Gastrocnemius medialis (tissue), 4 donors: ENCODE data around the gene TUBG2. TPM values are rescaled to one million over a fixed set of nuclear protein-coding genes. Genes with fewer than 3 reads are reported as not detected.

ENCODE experiments used
- ATAC-seq, 2 donors: fragments of 150-250 bp; one replicate each; pipeline ENCODE4 v1.9.1; 2016
- DNase-seq, 2 donors: peaks; one replicate each; pipeline ENCODE4 v3.0.0-alpha.2; 2019
- H3K27ac ChIP-seq, 4 donors: fragments of 200-600 bp; sonication (generic); 1 replicate in 1 of 4; 2 replicates in 3 of 4; pipeline ENCODE4 v1.5.1; 2016 to 2018; ENCODE audit warnings: mild to moderate bottlenecking in 2 of 4, moderate library complexity in 1 of 4
- H3K27me3 ChIP-seq, 3 donors: fragments of 200-600 bp; sonication (generic) in 2 of 3; 1 replicate in 1 of 3; 2 replicates in 2 of 3; pipeline versions ENCODE4 v1.5.1 to v1.6.0; 2016 to 2019; ENCODE audit warnings: mild to moderate bottlenecking in 1 of 3, moderate library complexity in 1 of 3
- H3K36me3 ChIP-seq, 2 donors: fragments of 200-600 bp; sonication (generic) in 1 of 2; one replicate each; pipeline ENCODE4 v1.5.1; 2017 to 2018
- H3K4me1 ChIP-seq, 2 donors: fragments of 200-600 bp; sonication (generic) in 1 of 2; one replicate each; pipeline ENCODE4 v1.5.1; 2016 to 2017; ENCODE audit warnings: mild to moderate bottlenecking in 2 of 2
- H3K4me3 ChIP-seq, 4 donors: fragments of 200-600 bp; sonication (generic) in 3 of 4; 1 replicate in 1 of 4; 2 replicates in 3 of 4; pipeline ENCODE4 v1.5.1; 2016 to 2019; ENCODE audit warnings: mild to moderate bottlenecking in 2 of 4
- H3K9me3 ChIP-seq, 3 donors: fragments of 200-600 bp; sonication (generic) in 2 of 3; 1 replicate in 1 of 3; 2 replicates in 2 of 3; pipeline ENCODE4 v1.5.1; 2016 to 2019
- CTCF ChIP-seq, 5 experiments: fragments of 450-650 bp in 3 of 5; fragments of 200-600 bp in 2 of 5; sonication (generic) in 2 of 5; IDR thresholded peaks in 4 of 5; conservative IDR thresholded peaks in 1 of 5; 1 replicate in 4 of 5; 2 replicates in 1 of 5; pipeline ENCODE4 v1.5.1; 2016 to 2019; ENCODE audit warnings: antibody characterized with exemption in 5 of 5, mild to moderate bottlenecking in 3 of 5, moderate library complexity in 3 of 5
- POLR2A ChIP-seq, 2 donors: fragments of 450-650 bp; IDR thresholded peaks; one replicate each; pipeline ENCODE4 v1.6.1; 2017; ENCODE audit warnings: antibody characterized with exemption in 2 of 2, mild to moderate bottlenecking in 2 of 2, moderate library complexity in 2 of 2
- in situ Hi-C, 4 donors: fragments of 200-750 bp; cut with MboI; loops; one replicate each; pipeline versions ENCODE4 v1.15.0 to v1.8.0; 2017; ENCODE audit warnings: low sequenced_read_pairs in 4 of 4
- intact Hi-C: fragments of 100-400 bp; cut with DNase I; formaldehyde crosslinking; loops from one replicate; pipeline ENCODE4 v1.15.1; 2023; ENCODE audit warnings: low total_unique reads
- total RNA-seq, 4 donors: library from RNA; depleted of rRNA; stranded (reverse); fragments of >200 nt; gene quantifications; one replicate each; pipeline versions ENCODE4 v1.1.0 to v1.2.3, GENCODE V29; 2016

Gene TUBG2
- total RNA-seq, 4 donors from 2014 or later = 3.9 to 5.2 (median 4.2) TPM

- Histone ChIP-seq H3K27me3 (no peaks in the 10 kb centered on the region), H3K9me3 (no peaks in the 10 kb centered on the region), H3K4me1 (peaks cover 40 to 49% of the 10 kb centered on the region in 2 donors), H3K4me3 (peak overlapping the region; percentile 76 to 99 (median 97)), H3K27ac (peak overlapping the region; percentile 93 to 100 (median 98)), H3K36me3 (peaks cover 0 to 39% of the 10 kb centered on the region in 2 donors)
- no peak for DNase-seq
- intact Hi-C loops (no loop called here), in situ Hi-C loops (loop anchor here in 1 of 4 donors (10.0 kb wide), 1 partner anchor 59 kb away; no protein-coding TSS in a partner anchor)
- TF ChIP-seq POLR2A (IDR thresholded peaks at IDR 0.05) (peak in 1 of 2 donors; percentile 16), CTCF (IDR thresholded peaks at IDR 0.05 in 4 of 5, conservative IDR thresholded peaks at IDR 0.05 in 1 of 5) (no peak)
- no peak for ATAC-seq
These were observed 14.3 kb downstream of the TUBG2 start for GRCh38 chr17:42673266-42673884.

GRCh38 chr17:42673885-42674754 is 15.0 kb downstream of the TUBG2 start:
- peak overlapping the region; percentile 93 to 100 (median 98) for H3K27ac ChIP-seq
- intact Hi-C loops (no loop called here), in situ Hi-C loops (loop anchor here in 1 of 4 donors (10.0 kb wide), 1 partner anchor 59 kb away; no protein-coding TSS in a partner anchor)
- DNase-seq (peak in 1 of 2 donors; percentile 70), ATAC-seq (no peak)
- TF ChIP-seq CTCF (IDR thresholded peaks at IDR 0.05 in 4 of 5, conservative IDR thresholded peaks at IDR 0.05 in 1 of 5) = peak in 4 of 5 experiments; percentile 43 to 60 (median 46)
- no peak for TF ChIP-seq POLR2A (IDR thresholded peaks at IDR 0.05)
- H3K9me3 ChIP-seq = no peaks in the 10 kb centered on the region
- peaks cover 41 to 50% of the 10 kb centered on the region in 2 donors for H3K4me1 ChIP-seq
- peaks cover 0 to 36% of the 10 kb centered on the region in 2 donors for H3K36me3 ChIP-seq
- peak overlapping the region; percentile 76 to 99 (median 97) for H3K4me3 ChIP-seq
- no peaks in the 10 kb centered on the region for H3K27me3 ChIP-seq

DNA sequence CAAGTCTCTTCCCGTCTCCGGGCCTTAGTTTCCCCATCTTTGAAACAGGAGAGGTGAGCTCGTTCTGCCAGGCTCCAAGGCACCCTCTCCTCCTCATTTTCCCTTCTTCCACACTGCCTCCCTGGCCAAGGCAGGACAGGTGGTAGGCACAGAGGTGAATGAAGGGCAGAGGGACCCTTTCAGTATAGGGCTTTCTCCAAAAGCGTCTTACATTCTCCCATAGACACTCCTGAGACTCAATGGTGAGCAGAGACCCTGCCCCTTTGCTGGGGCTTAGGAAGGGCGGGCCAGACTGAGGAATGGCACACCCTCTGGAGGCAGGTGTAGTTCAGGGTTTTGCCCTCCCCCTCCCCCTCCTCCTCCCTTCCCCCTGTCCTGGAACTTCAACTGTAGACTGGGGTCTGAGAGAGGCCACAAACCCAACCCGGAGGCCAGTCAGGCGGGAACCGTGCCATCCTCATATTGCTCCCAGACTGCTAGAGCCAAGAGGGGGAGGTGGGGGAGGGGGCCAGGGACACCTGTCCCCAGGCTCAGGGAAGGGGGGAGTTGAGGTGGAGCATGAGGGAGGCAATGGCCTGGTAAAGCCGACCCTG is 15.8 kb downstream of the TUBG2 start:
- intact Hi-C loops = no loop called here
- peak overlapping the region; percentile 93 to 100 (median 98) for H3K27ac ChIP-seq
- H3K36me3 ChIP-seq = peaks cover 0 to 30% of the 10 kb centered on the region in 2 donors
- TF ChIP-seq POLR2A (IDR thresholded peaks at IDR 0.05) (no peak), CTCF (IDR thresholded peaks at IDR 0.05 in 4 of 5, conservative IDR thresholded peaks at IDR 0.05 in 1 of 5) (no peak)
- in situ Hi-C loops = loop anchor here in 3 of 4 donors (10.0 to 25.0 kb wide), 2 partner anchors 60 to 88 kb away; partner anchors contain the start of gene PSMC3IP (in 2 of the 3)
- H3K4me1 ChIP-seq = peaks cover 41 to 50% of the 10 kb centered on the region in 2 donors
- no peaks in the 10 kb centered on the region for H3K9me3 ChIP-seq
- peak overlapping the region; percentile 76 to 99 (median 97) for H3K4me3 ChIP-seq
- DNase-seq (peak in 1 of 2 donors; percentile 77), ATAC-seq (no peak)
- H3K27me3 ChIP-seq = no peaks in the 10 kb centered on the region

DNA sequence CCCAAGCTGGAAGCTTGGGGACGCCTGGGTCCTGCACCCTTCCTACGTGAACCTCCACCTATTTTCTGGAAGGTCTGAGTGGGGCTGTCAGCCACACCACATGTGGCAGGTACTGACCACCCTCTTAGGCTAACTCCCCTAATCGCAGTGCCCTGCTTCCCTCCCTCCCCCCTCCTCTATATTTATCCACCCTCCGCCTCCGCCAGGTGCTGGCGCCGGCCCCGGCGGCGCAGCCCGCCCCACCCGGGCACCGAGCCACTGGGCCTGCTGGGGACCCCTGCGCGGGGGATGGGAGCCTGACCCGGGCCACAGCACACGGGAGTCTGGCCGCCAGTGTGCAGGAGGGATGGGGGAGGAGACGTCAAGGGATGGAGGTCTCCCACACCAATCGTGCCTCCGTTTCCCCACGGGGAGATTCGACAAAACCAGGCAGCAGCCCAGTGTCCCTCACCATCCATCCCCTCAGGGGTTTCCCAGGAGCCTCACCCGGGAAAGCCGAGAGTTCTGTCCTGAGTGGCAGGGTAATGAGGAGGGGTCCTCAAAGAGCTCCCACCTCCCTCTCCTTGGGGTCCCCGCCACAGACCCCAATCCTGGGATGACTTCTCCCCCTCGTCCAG is 16.4 kb downstream of the TUBG2 start:
- peak in 1 of 2 donors; percentile 7 for TF ChIP-seq POLR2A (IDR thresholded peaks at IDR 0.05)
- no peak for TF ChIP-seq CTCF (IDR thresholded peaks at IDR 0.05 in 4 of 5, conservative IDR thresholded peaks at IDR 0.05 in 1 of 5)
- in situ Hi-C loops (loop anchor here in 3 of 4 donors (10.0 to 25.0 kb wide), 2 partner anchors 61 to 88 kb away; partner anchors contain the start of gene PSMC3IP (in 2 of the 3)), intact Hi-C loops (no loop called here)
- Histone ChIP-seq H3K4me3 (peak overlapping the region; percentile 76 to 99 (median 97)), H3K27ac (peak overlapping the region; percentile 93 to 100 (median 98)), H3K36me3 (peaks cover 0 to 29% of the 10 kb centered on the region in 2 donors), H3K9me3 (no peaks in the 10 kb centered on the region), H3K4me1 (peaks cover 47 to 56% of the 10 kb centered on the region in 2 donors), H3K27me3 (no peaks in the 10 kb centered on the region)
- DNase-seq (peak in 1 of 2 donors; percentile 57), ATAC-seq (no peak)
